ENCODE measurements around the gene SZT2. TPM values are rescaled to one million over a fixed set of nuclear protein-coding genes. Genes with fewer than 3 reads are reported as not detected.

Gene SZT2
- polyA plus RNA-seq, 4 donors: 8.9 to 23.7 (median 19.0) TPM

- H3K27ac ChIP-seq (ENCODE audit: low read depth in 1 of 3, low read length in 2 of 3): no peak overlapping the region
- no peak for DNase-seq
- peaks cover 0 to 5% of the 10 kb centered on the region in 2 donors for H3K9me3 ChIP-seq (ENCODE audit: control insufficient read depth in 2 of 2, insufficient read depth in 1 of 2, low read depth in 1 of 2, low read length in 1 of 2)
- H3K27me3 ChIP-seq (ENCODE audit: control insufficient read depth in 3 of 3, insufficient read depth in 3 of 3, low read length in 3 of 3): no peaks in the 10 kb centered on the region
- no peak overlapping the region for H3K4me3 ChIP-seq (ENCODE audit: low read depth in 1 of 3, low read length in 3 of 3)
- 88 to 94% (median 93%) methylated on average over 10 to 11 of the region's 11 CpGs for WGBS, 3 donors
- FAIRE-seq: no peak
- H3K4me1 ChIP-seq (ENCODE audit: control insufficient read depth in 3 of 3, insufficient read depth in 2 of 3, low read depth in 1 of 3, low read length in 2 of 3): no peaks in the 10 kb centered on the region
- H3K36me3 ChIP-seq (ENCODE audit: control insufficient read depth in 3 of 3, insufficient read depth in 2 of 3, low read depth in 1 of 3, low read length in 3 of 3): peaks cover 32 to 98% (median 46%) of the 10 kb centered on the region in 3 donors
Observed at GRCh38 chr1:43426221-43426620, 36.5 kb downstream of the SZT2 start.

- H3K9me3 ChIP-seq (ENCODE audit: control insufficient read depth in 2 of 2, insufficient read depth in 1 of 2, low read depth in 1 of 2, low read length in 1 of 2): peaks cover 0 to 5% of the 10 kb centered on the region in 2 donors
- FAIRE-seq (no peak), DNase-seq (peak in 1 of 2 donors; percentile 61)
- H3K4me3 ChIP-seq (ENCODE audit: low read depth in 1 of 3, low read length in 3 of 3): no peak overlapping the region
- H3K4me1 ChIP-seq (ENCODE audit: control insufficient read depth in 3 of 3, insufficient read depth in 2 of 3, low read depth in 1 of 3, low read length in 2 of 3): no peaks in the 10 kb centered on the region
- H3K27me3 ChIP-seq (ENCODE audit: control insufficient read depth in 3 of 3, insufficient read depth in 3 of 3, low read length in 3 of 3): no peaks in the 10 kb centered on the region
- no peak overlapping the region for H3K27ac ChIP-seq (ENCODE audit: low read depth in 1 of 3, low read length in 2 of 3)
- 62 to 84% (median 74%) methylated on average over 14 of the region's 14 CpGs for WGBS, 3 donors
- H3K36me3 ChIP-seq (ENCODE audit: control insufficient read depth in 3 of 3, insufficient read depth in 2 of 3, low read depth in 1 of 3, low read length in 3 of 3): peaks cover 28 to 99% (median 51%) of the 10 kb centered on the region in 3 donors
Observed at GRCh38 chr1:43427524-43427923, 37.8 kb downstream of the SZT2 start.

- H3K36me3 ChIP-seq (ENCODE audit: control insufficient read depth in 3 of 3, insufficient read depth in 2 of 3, low read depth in 1 of 3, low read length in 3 of 3): peaks cover 26 to 99% (median 49%) of the 10 kb centered on the region in 3 donors
- no peaks in the 10 kb centered on the region for H3K27me3 ChIP-seq (ENCODE audit: control insufficient read depth in 3 of 3, insufficient read depth in 3 of 3, low read length in 3 of 3)
- H3K4me3 ChIP-seq (ENCODE audit: low read depth in 1 of 3, low read length in 3 of 3): no peak overlapping the region
- WGBS, 3 donors: 92 to 94% (median 94%) methylated on average over 9 of the region's 9 CpGs
- no peak for FAIRE-seq
- DNase-seq: no peak
- H3K9me3 ChIP-seq (ENCODE audit: control insufficient read depth in 2 of 2, insufficient read depth in 1 of 2, low read depth in 1 of 2, low read length in 1 of 2): peaks cover 0 to 5% of the 10 kb centered on the region in 2 donors
- H3K27ac ChIP-seq (ENCODE audit: low read depth in 1 of 3, low read length in 2 of 3): no peak overlapping the region
- no peaks in the 10 kb centered on the region for H3K4me1 ChIP-seq (ENCODE audit: control insufficient read depth in 3 of 3, insufficient read depth in 2 of 3, low read depth in 1 of 3, low read length in 2 of 3)
Observed at GRCh38 chr1:43427941-43428340, 38.2 kb downstream of the SZT2 start.

- FAIRE-seq: no peak
- Histone ChIP-seq H3K4me3 (ENCODE audit: low read depth in 1 of 3, low read length in 3 of 3) (no peak overlapping the region), H3K4me1 (ENCODE audit: control insufficient read depth in 3 of 3, insufficient read depth in 2 of 3, low read depth in 1 of 3, low read length in 2 of 3) (no peaks in the 10 kb centered on the region), H3K36me3 (ENCODE audit: control insufficient read depth in 3 of 3, insufficient read depth in 2 of 3, low read depth in 1 of 3, low read length in 3 of 3) (peaks cover 29 to 95% (median 42%) of the 10 kb centered on the region in 3 donors), H3K27me3 (ENCODE audit: control insufficient read depth in 3 of 3, insufficient read depth in 3 of 3, low read length in 3 of 3) (no peaks in the 10 kb centered on the region), H3K9me3 (ENCODE audit: control insufficient read depth in 2 of 2, insufficient read depth in 1 of 2, low read depth in 1 of 2, low read length in 1 of 2) (no peaks in the 10 kb centered on the region), H3K27ac (ENCODE audit: low read depth in 1 of 3, low read length in 2 of 3) (no peak overlapping the region)
- WGBS, 3 donors: 90 to 96% (median 92%) methylated on average over 5 of the region's 5 CpGs
- DNase-seq: no peak
Observed at GRCh38 chr1:43430831-43431230, 41.1 kb downstream of the SZT2 start.

GRCh38 chr1:43431676-43432075, 42.0 kb downstream of the SZT2 start:
- peaks cover 24 to 89% (median 35%) of the 10 kb centered on the region in 3 donors for H3K36me3 ChIP-seq (ENCODE audit: control insufficient read depth in 3 of 3, insufficient read depth in 2 of 3, low read depth in 1 of 3, low read length in 3 of 3)
- no peaks in the 10 kb centered on the region for H3K9me3 ChIP-seq (ENCODE audit: control insufficient read depth in 2 of 2, insufficient read depth in 1 of 2, low read depth in 1 of 2, low read length in 1 of 2)
- DNase-seq (no peak), FAIRE-seq (no peak)
- H3K27me3 ChIP-seq (ENCODE audit: control insufficient read depth in 3 of 3, insufficient read depth in 3 of 3, low read length in 3 of 3): no peaks in the 10 kb centered on the region
- no peaks in the 10 kb centered on the region for H3K4me1 ChIP-seq (ENCODE audit: control insufficient read depth in 3 of 3, insufficient read depth in 2 of 3, low read depth in 1 of 3, low read length in 2 of 3)
- 95 to 97% (median 96%) methylated on average over 9 of the region's 9 CpGs for WGBS, 3 donors
- H3K27ac ChIP-seq (ENCODE audit: low read depth in 1 of 3, low read length in 2 of 3): no peak overlapping the region
- H3K4me3 ChIP-seq (ENCODE audit: low read depth in 1 of 3, low read length in 3 of 3): no peak overlapping the region

GRCh38 chr1:43432171-43432860, 42.6 kb downstream of the SZT2 start:
- no peak overlapping the region for H3K27ac ChIP-seq (ENCODE audit: low read depth in 1 of 3, low read length in 2 of 3)
- FAIRE-seq (no peak), DNase-seq (no peak)
- H3K4me1 ChIP-seq (ENCODE audit: control insufficient read depth in 3 of 3, insufficient read depth in 2 of 3, low read depth in 1 of 3, low read length in 2 of 3): no peaks in the 10 kb centered on the region
- no peaks in the 10 kb centered on the region for H3K27me3 ChIP-seq (ENCODE audit: control insufficient read depth in 3 of 3, insufficient read depth in 3 of 3, low read length in 3 of 3)
- H3K36me3 ChIP-seq (ENCODE audit: control insufficient read depth in 3 of 3, insufficient read depth in 2 of 3, low read depth in 1 of 3, low read length in 3 of 3): peaks cover 21 to 89% (median 34%) of the 10 kb centered on the region in 3 donors
- H3K4me3 ChIP-seq (ENCODE audit: low read depth in 1 of 3, low read length in 3 of 3): no peak overlapping the region
- 90 to 99% (median 95%) methylated on average over 8 to 9 of the region's 9 CpGs for WGBS, 3 donors
- no peaks in the 10 kb centered on the region for H3K9me3 ChIP-seq (ENCODE audit: control insufficient read depth in 2 of 2, insufficient read depth in 1 of 2, low read depth in 1 of 2, low read length in 1 of 2)

DNA sequence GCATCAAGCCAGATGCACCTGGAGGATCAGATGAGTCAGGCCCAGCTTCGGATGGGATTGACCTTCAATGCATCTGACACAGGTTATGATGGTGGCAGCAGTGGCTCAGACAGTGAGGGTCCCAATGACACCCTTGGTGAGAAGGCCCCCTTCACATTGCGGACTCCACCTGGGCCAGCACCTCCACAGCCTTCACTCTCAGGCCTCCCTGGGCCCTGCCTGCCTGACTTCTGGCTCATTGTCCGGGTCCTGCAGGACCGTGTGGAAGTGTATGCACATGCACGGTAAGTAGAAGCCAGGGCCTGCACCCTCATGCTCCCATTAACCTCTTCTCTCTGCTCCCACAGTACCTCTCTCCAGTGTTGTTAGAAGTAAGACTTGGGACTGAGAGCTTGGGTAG, 43.2 kb downstream of the SZT2 start:
- Histone ChIP-seq H3K4me3 (ENCODE audit: low read depth in 1 of 3, low read length in 3 of 3) (no peak overlapping the region), H3K27ac (ENCODE audit: low read depth in 1 of 3, low read length in 2 of 3) (no peak overlapping the region), H3K4me1 (ENCODE audit: control insufficient read depth in 3 of 3, insufficient read depth in 2 of 3, low read depth in 1 of 3, low read length in 2 of 3) (no peaks in the 10 kb centered on the region), H3K27me3 (ENCODE audit: control insufficient read depth in 3 of 3, insufficient read depth in 3 of 3, low read length in 3 of 3) (no peaks in the 10 kb centered on the region), H3K9me3 (ENCODE audit: control insufficient read depth in 2 of 2, insufficient read depth in 1 of 2, low read depth in 1 of 2, low read length in 1 of 2) (no peaks in the 10 kb centered on the region), H3K36me3 (ENCODE audit: control insufficient read depth in 3 of 3, insufficient read depth in 2 of 3, low read depth in 1 of 3, low read length in 3 of 3) (peaks cover 18 to 89% (median 33%) of the 10 kb centered on the region in 3 donors)
- no peak for FAIRE-seq
- no peak for DNase-seq
- 92 to 97% (median 97%) methylated on average over 5 of the region's 5 CpGs for WGBS, 3 donors

DNA sequence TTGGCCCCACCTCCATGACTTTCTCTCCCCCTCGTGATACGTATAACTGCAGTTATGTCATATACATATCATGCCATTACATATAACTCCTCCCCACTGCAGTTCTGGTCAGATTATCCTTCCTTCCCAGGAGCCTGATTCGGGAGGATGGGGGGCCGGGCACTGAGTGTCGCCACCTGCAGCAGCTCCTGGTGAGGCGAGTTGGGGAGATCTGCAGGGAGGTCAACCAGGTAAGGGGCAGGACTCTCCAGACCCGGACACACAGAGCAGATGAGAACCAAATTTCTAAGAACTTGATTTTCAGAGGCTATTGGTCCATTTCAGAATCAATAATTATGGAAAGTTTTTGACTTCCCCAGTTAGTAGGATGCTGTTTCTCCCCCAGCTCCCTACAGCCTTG, 44.6 kb downstream of the SZT2 start:
- WGBS, 3 donors: 92 to 95% (median 95%) methylated on average over 7 of the region's 7 CpGs
- Histone ChIP-seq H3K36me3 (ENCODE audit: control insufficient read depth in 3 of 3, insufficient read depth in 2 of 3, low read depth in 1 of 3, low read length in 3 of 3) (peaks cover 16 to 89% (median 29%) of the 10 kb centered on the region in 3 donors), H3K4me1 (ENCODE audit: control insufficient read depth in 3 of 3, insufficient read depth in 2 of 3, low read depth in 1 of 3, low read length in 2 of 3) (no peaks in the 10 kb centered on the region), H3K27ac (ENCODE audit: low read depth in 1 of 3, low read length in 2 of 3) (no peak overlapping the region), H3K27me3 (ENCODE audit: control insufficient read depth in 3 of 3, insufficient read depth in 3 of 3, low read length in 3 of 3) (no peaks in the 10 kb centered on the region), H3K9me3 (ENCODE audit: control insufficient read depth in 2 of 2, insufficient read depth in 1 of 2, low read depth in 1 of 2, low read length in 1 of 2) (no peaks in the 10 kb centered on the region), H3K4me3 (ENCODE audit: low read depth in 1 of 3, low read length in 3 of 3) (no peak overlapping the region)
- no peak for DNase-seq
- no peak for FAIRE-seq
